ENCODE results near the gene CDH6. TPM values are rescaled to one million over a fixed set of nuclear protein-coding genes. Genes with fewer than 3 reads are reported as not detected.

The CDH6 gene
- total and polyA plus RNA-seq, 2 donors (not counting 1 experiment from before 2014, with no cell fraction given): not detected

DNA sequence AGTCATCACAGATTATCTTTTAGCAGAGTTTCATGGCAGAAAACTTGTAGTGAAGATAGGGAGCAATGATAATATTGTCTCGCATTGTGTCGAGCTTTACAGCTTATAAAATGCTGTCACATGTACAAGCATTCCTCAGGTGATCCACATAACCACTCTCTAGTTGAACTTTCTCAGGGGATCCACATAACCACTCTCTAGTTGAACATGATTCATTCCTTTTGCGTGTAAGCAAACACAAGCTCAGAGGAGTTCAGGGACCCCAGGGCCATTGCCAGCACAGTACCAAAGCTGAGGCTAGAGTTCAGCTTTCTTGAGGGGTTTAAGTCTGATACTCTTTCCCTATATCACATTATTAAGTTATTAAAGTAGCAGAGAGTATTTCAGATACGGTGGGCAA is 86.7 kb downstream of the CDH6 start:
- Histone ChIP-seq H3K4me3 (ENCODE audit: control extremely low read depth in 1 of 5, extremely low read depth in 1 of 5, insufficient read depth in 1 of 5, low read depth in 2 of 5, low read length in 4 of 5) (no peak overlapping the region), H3K27ac (ENCODE audit: low read length in 2 of 2) (no peak overlapping the region), H3K27me3 (replicated peaks in 1 of 4; ENCODE audit: control extremely low read depth in 1 of 4, control insufficient read depth in 3 of 4, insufficient read depth in 4 of 4, low read length in 3 of 4) (no peaks in the 10 kb centered on the region), H3K36me3 (replicated peaks in 1 of 2; ENCODE audit: control extremely low read depth in 1 of 2, control insufficient read depth in 1 of 2, extremely low read depth in 1 of 2, insufficient read depth in 2 of 2, low read length in 1 of 2) (no peaks in the 10 kb centered on the region), H2AFZ (ENCODE audit: insufficient read depth, low read depth, low read length, poor library complexity, severe bottlenecking) (no peak overlapping the region), H3K9ac (ENCODE audit: low read length) (no peak overlapping the region), H3K79me2 (ENCODE audit: control insufficient read depth, insufficient read depth, low read length) (no peaks in the 10 kb centered on the region), H3K9me3 (ENCODE audit: control extremely low read depth in 1 of 3, control insufficient read depth in 2 of 3, insufficient read depth in 1 of 3, low read length in 2 of 3) (no peaks in the 10 kb centered on the region), H3K4me1 (ENCODE audit: control insufficient read depth in 2 of 2, insufficient read depth in 2 of 2, low read length in 2 of 2) (no peaks in the 10 kb centered on the region), H3K4me2 (replicated peaks; ENCODE audit: low read depth, low read length, poor library complexity, severe bottlenecking) (no peak overlapping the region), H4K20me1 (ENCODE audit: control insufficient read depth, insufficient read depth, low read length, poor library complexity, severe bottlenecking) (no peaks in the 10 kb centered on the region)
- TF ChIP-seq EZH2 (IDR thresholded peaks at IDR 0.05; ENCODE audit: borderline replicate concordance, insufficient read depth, low read depth, low read length, poor library complexity, severe bottlenecking): no peak
- TF ChIP-seq, protein P1, sequence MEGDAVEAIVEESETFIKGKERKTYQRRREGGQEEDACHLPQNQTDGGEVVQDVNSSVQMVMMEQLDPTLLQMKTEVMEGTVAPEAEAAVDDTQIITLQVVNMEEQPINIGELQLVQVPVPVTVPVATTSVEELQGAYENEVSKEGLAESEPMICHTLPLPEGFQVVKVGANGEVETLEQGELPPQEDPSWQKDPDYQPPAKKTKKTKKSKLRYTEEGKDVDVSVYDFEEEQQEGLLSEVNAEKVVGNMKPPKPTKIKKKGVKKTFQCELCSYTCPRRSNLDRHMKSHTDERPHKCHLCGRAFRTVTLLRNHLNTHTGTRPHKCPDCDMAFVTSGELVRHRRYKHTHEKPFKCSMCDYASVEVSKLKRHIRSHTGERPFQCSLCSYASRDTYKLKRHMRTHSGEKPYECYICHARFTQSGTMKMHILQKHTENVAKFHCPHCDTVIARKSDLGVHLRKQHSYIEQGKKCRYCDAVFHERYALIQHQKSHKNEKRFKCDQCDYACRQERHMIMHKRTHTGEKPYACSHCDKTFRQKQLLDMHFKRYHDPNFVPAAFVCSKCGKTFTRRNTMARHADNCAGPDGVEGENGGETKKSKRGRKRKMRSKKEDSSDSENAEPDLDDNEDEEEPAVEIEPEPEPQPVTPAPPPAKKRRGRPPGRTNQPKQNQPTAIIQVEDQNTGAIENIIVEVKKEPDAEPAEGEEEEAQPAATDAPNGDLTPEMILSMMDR (IDR thresholded peaks at IDR 0.05): no peak
- Mint-ChIP-seq H3K27ac (no peak overlapping the region), H3K27me3 (no peaks in the 10 kb centered on the region), H3K4me3 (no peak overlapping the region), H3K4me1 (no peaks in the 10 kb centered on the region), H3K9me3 (ENCODE audit: insufficient read depth) (peaks cover 2% of the 10 kb centered on the region)
- no peak for ATAC-seq (ENCODE audit: low read depth)
- intact Hi-C loops (cut with micrococcal nuclease): no loop called here
- ChIA-PET POLR2A (no interaction called here), CTCF (no interaction called here)
- no CpG with 5 or more reads among the region's 4 CpGs for WGBS (ENCODE audit: insufficient coverage)
- no peak for DNase-seq

DNA sequence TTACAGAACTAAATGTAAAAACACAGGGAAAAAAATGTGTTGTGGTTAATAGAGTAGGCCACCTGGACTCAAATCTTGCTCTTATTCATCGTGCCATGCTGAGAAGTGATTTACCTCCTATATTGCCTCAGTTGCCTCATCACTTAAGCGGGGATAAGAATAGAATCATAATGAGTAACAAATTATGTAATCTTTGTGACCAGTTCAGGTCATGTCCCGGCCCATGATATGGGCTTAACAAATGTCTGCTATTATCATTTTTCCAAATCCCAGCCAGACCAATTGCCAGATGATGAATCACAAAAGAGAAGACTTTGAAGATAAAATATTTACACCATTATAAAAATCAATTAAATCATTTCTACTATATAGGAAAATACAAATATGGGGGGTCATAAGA is 89.8 kb downstream of the CDH6 start:
- ChIA-PET CTCF (no interaction called here), POLR2A (no interaction called here)
- Mint-ChIP-seq H3K27me3 (no peaks in the 10 kb centered on the region), H3K4me1 (no peaks in the 10 kb centered on the region), H3K4me3 (no peak overlapping the region), H3K9me3 (ENCODE audit: insufficient read depth) (no peaks in the 10 kb centered on the region), H3K27ac (no peak overlapping the region)
- Histone ChIP-seq H3K79me2 (ENCODE audit: control insufficient read depth, insufficient read depth, low read length) (no peaks in the 10 kb centered on the region), H2AFZ (ENCODE audit: insufficient read depth, low read depth, low read length, poor library complexity, severe bottlenecking) (no peak overlapping the region), H3K9ac (ENCODE audit: low read length) (no peak overlapping the region), H4K20me1 (ENCODE audit: control insufficient read depth, insufficient read depth, low read length, poor library complexity, severe bottlenecking) (no peaks in the 10 kb centered on the region), H3K4me2 (replicated peaks; ENCODE audit: low read depth, low read length, poor library complexity, severe bottlenecking) (no peak overlapping the region), H3K4me3 (ENCODE audit: control extremely low read depth in 1 of 5, extremely low read depth in 1 of 5, insufficient read depth in 1 of 5, low read depth in 2 of 5, low read length in 4 of 5) (no peak overlapping the region), H3K27me3 (replicated peaks in 1 of 4; ENCODE audit: control extremely low read depth in 1 of 4, control insufficient read depth in 3 of 4, insufficient read depth in 4 of 4, low read length in 3 of 4) (no peaks in the 10 kb centered on the region), H3K4me1 (ENCODE audit: control insufficient read depth in 2 of 2, insufficient read depth in 2 of 2, low read length in 2 of 2) (no peaks in the 10 kb centered on the region), H3K27ac (ENCODE audit: low read length in 2 of 2) (no peak overlapping the region), H3K9me3 (ENCODE audit: control extremely low read depth in 1 of 3, control insufficient read depth in 2 of 3, insufficient read depth in 1 of 3, low read length in 2 of 3) (no peaks in the 10 kb centered on the region), H3K36me3 (replicated peaks in 1 of 2; ENCODE audit: control extremely low read depth in 1 of 2, control insufficient read depth in 1 of 2, extremely low read depth in 1 of 2, insufficient read depth in 2 of 2, low read length in 1 of 2) (no peaks in the 10 kb centered on the region)
- 100% methylated on average over 1 of the region's 3 CpGs for WGBS (ENCODE audit: insufficient coverage)
- DNase-seq: no peak
- ATAC-seq (ENCODE audit: low read depth): no peak
- intact Hi-C loops (cut with micrococcal nuclease): no loop called here
- no peak for TF ChIP-seq EZH2 (IDR thresholded peaks at IDR 0.05; ENCODE audit: borderline replicate concordance, insufficient read depth, low read depth, low read length, poor library complexity, severe bottlenecking)
- TF ChIP-seq, protein P1 (IDR thresholded peaks at IDR 0.05): no peak

All from B cell (primary cell).